H1 (cell line): ENCODE results near the gene DPEP2. TPM values are rescaled to one million over a fixed set of nuclear protein-coding genes. Genes with fewer than 3 reads are reported as not detected.
A peak's percentile ranks its signal among the peaks of the same experiment; 100 is the strongest.

Experiments
- ASH2L ChIP-seq: fragments of 200-600, 300-600 bp; sonication (generic); IDR thresholded peaks from one replicate; pipeline ENCODE4 v1.7.1; 2017; ENCODE audit warnings: low read length
- CREB1 ChIP-seq: IDR thresholded peaks from 2 replicates; pipeline ENCODE4 v1.6.1; 2012; ENCODE audit warnings: inconsistent platforms
- EGR1 ChIP-seq: IDR thresholded peaks from 2 replicates; pipeline ENCODE4 v1.6.1; 2011; ENCODE audit warnings: low read depth, low read length, borderline replicate concordance
- EZH2 ChIP-seq: fragments of 200-600 bp; sonication (generic); IDR thresholded peaks from 2 replicates; pipeline ENCODE4 v1.7.1; 2012; ENCODE audit warnings: low read depth, mild to moderate bottlenecking, moderate library complexity, low read length, inconsistent platforms; ENCODE audit not compliant: severe bottlenecking
- HDAC2 ChIP-seq, 2 experiments: fragments of 300-600 bp in 1 of 2; sonication (generic) in 1 of 2; IDR thresholded peaks; 2 replicates each; pipeline ENCODE4 v1.6.1; 2011 to 2012; ENCODE audit warnings: low read depth in 2 of 2, low read length in 2 of 2, mild to moderate bottlenecking in 2 of 2, moderate library complexity in 2 of 2, borderline replicate concordance in 1 of 2, inconsistent platforms in 1 of 2
- HDAC6 ChIP-seq: IDR thresholded peaks from one replicate; pipeline ENCODE4 v1.7.1; 2012; ENCODE audit warnings: low read depth, mild to moderate bottlenecking, inconsistent platforms, low read length, moderate library complexity
- KDM1A ChIP-seq: fragments of 200-600, 300-600 bp; sonication (generic); IDR thresholded peaks from 2 replicates; pipeline ENCODE4 v1.7.1; 2016; ENCODE audit warnings: mild to moderate bottlenecking, low read length, borderline replicate concordance
- POLR2A ChIP-seq, 2 experiments: IDR thresholded peaks; 1 replicate in 1 of 2; 2 replicates in 1 of 2; pipeline ENCODE4 v1.6.1; 2011; ENCODE audit warnings: low read depth in 2 of 2, low read length in 2 of 2, mild to moderate bottlenecking in 2 of 2; ENCODE audit errors: control extremely low read depth in 1 of 2
- POU5F1 ChIP-seq: IDR thresholded peaks from 2 replicates; pipeline ENCODE4 v1.6.1; 2011; ENCODE audit warnings: low read depth, mild to moderate bottlenecking, low read length, moderate library complexity
- SAP30 ChIP-seq: fragments of 300-600 bp; sonication (generic); IDR thresholded peaks from 2 replicates; pipeline ENCODE4 v1.7.1; 2012; ENCODE audit warnings: low read length, moderate library complexity, mild to moderate bottlenecking, inconsistent platforms; ENCODE audit not compliant: insufficient read depth, insufficient replicate concordance
- SIX5 ChIP-seq: IDR thresholded peaks from 2 replicates; pipeline ENCODE4 v1.6.1; 2011; ENCODE audit warnings: mild to moderate bottlenecking, low read depth, low read length
- TAF7 ChIP-seq: optimal IDR thresholded peaks from 2 replicates; pipeline ENCODE3; 2011; ENCODE audit warnings: low read depth, mild to moderate bottlenecking, inconsistent platforms, low read length, moderate library complexity, borderline replicate concordance
- TBP ChIP-seq: IDR thresholded peaks from 2 replicates; pipeline ENCODE4 v1.6.1; 2011; ENCODE audit warnings: low read depth, low read length, improper control_type of control experiment
- YY1 ChIP-seq: IDR thresholded peaks from 2 replicates; pipeline ENCODE4 v1.6.1; 2011; ENCODE audit warnings: low read depth, mild to moderate bottlenecking, low read length
- polyA plus RNA-seq, 7 experiments: library from polyadenylated mRNA; depleted of rRNA in 3 of 7; stranded (reverse) in 5 of 7; unstranded in 2 of 7; fragments of >200 nt in 5 of 7; fragments of 200-250 nt in 2 of 7; gene quantifications; 1 replicate in 5 of 7; 2 replicates in 1 of 7; 4 replicates in 1 of 7; pipeline versions ENCODE4 v1.2.1 to v1.2.3, GENCODE V29; 2011 to 2013; ENCODE audit warnings: missing spikeins in 2 of 7, mixed read lengths in 2 of 7
- total RNA-seq: library from RNA; stranded (reverse); fragmentation: NEBNext Ultra II Directional; extraction: Animal tissue kit (Norgen Biotek cat#: 25700); gene quantifications from 2 replicates; pipeline ENCODE4 v1.2.1, GENCODE V29; 2021
- TF ChIP-seq, protein P1 (sequence below), 3 experiments: IDR thresholded peaks; 1 replicate in 2 of 3; 2 replicates in 1 of 3; pipeline versions ENCODE4 v1.5.1 to v1.6.1; 2011; ENCODE audit warnings: low read length in 3 of 3, mild to moderate bottlenecking in 3 of 3, inconsistent platforms in 2 of 3, low read depth in 1 of 3, moderate library complexity in 1 of 3; ENCODE audit not compliant: insufficient read depth in 1 of 3; ENCODE audit errors: control extremely low read depth in 1 of 3
- TF ChIP-seq, protein P2 (sequence below): IDR thresholded peaks from 2 replicates; pipeline ENCODE4 v1.6.1; 2012; ENCODE audit warnings: low read length, inconsistent platforms
- TF ChIP-seq, protein P3 (sequence below): IDR thresholded peaks from 2 replicates; pipeline ENCODE4 v1.6.1; 2012; ENCODE audit warnings: inconsistent platforms

Gene DPEP2
- total and polyA plus RNA-seq, 2 of the 8 experiments (the other 6 are each of a cell fraction or from before 2014, with no cell fraction given), result not detected

DNA sequence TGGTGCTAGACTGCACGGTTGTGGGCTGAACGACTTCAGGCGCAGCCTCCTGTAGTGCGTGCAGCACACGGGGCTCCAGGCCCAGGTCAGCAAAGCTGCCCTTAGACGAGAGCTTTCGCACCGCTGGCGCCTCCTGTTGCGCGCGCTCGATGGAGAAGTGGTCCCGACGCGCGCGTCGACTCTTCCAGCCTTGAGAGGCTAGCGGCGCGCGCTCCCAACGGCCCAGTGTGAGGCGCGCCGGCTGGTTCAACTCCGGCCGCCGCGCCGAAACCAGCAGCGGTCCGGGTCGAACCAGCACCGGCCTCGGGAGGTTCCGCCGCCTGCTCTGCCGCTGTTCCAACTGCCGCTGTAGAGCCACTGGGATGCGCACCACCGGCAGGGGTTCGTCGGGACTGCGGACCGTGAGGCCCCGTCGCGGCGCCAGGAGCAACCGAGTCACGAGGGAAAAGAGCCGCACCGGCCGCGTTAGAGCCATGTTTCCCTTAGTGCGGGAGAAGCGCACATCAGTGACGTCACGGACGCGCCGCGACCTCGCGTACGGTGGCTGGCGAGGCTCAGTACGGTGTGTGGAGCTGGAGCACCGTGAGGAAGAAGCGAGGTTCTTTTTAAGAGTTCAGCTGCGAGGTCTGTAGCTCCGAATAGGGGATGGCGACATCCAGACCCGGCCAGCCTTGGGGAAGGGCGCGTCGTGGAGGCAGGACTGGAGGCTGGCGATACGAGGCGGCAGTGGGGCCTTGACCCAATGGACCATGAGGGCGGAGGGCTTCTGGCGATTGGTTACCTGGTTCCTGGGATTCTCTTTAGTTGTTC lies 23.6 kb upstream of the DPEP2 start, which contains the start of the genes DDX28 and DUS2 (continued):
- TF ChIP-seq EZH2 (no peak), HDAC2 (IDR thresholded peaks at IDR 0.05; ENCODE audit: borderline replicate concordance in 1 of 2, low read depth in 2 of 2, low read length in 2 of 2) (peak in 1 of 2 experiments; percentile 76; a peak in 1 of 4 replicates), KDM1A (no peak), TAF7 (peak; percentile 90), SIX5 (no peak), POLR2A (IDR thresholded peaks at IDR 0.05; ENCODE audit: control extremely low read depth in 1 of 2, low read depth in 2 of 2, low read length in 2 of 2) (peak; percentile 93 to 98), CREB1 (peak; percentile 99), EGR1 (no peak), SAP30 (peak; percentile 24), ASH2L (peak; percentile 99), HDAC6 (no peak), TBP (peak; percentile 88), POU5F1 (no peak), YY1 (peak; percentile 91)
- TF ChIP-seq, protein P1, sequence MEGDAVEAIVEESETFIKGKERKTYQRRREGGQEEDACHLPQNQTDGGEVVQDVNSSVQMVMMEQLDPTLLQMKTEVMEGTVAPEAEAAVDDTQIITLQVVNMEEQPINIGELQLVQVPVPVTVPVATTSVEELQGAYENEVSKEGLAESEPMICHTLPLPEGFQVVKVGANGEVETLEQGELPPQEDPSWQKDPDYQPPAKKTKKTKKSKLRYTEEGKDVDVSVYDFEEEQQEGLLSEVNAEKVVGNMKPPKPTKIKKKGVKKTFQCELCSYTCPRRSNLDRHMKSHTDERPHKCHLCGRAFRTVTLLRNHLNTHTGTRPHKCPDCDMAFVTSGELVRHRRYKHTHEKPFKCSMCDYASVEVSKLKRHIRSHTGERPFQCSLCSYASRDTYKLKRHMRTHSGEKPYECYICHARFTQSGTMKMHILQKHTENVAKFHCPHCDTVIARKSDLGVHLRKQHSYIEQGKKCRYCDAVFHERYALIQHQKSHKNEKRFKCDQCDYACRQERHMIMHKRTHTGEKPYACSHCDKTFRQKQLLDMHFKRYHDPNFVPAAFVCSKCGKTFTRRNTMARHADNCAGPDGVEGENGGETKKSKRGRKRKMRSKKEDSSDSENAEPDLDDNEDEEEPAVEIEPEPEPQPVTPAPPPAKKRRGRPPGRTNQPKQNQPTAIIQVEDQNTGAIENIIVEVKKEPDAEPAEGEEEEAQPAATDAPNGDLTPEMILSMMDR (IDR thresholded peaks at IDR 0.05; ENCODE audit: control extremely low read depth in 1 of 3, insufficient read depth in 1 of 3, low read depth in 1 of 3, low read length in 3 of 3), result no peak
- TF ChIP-seq, protein P2, sequence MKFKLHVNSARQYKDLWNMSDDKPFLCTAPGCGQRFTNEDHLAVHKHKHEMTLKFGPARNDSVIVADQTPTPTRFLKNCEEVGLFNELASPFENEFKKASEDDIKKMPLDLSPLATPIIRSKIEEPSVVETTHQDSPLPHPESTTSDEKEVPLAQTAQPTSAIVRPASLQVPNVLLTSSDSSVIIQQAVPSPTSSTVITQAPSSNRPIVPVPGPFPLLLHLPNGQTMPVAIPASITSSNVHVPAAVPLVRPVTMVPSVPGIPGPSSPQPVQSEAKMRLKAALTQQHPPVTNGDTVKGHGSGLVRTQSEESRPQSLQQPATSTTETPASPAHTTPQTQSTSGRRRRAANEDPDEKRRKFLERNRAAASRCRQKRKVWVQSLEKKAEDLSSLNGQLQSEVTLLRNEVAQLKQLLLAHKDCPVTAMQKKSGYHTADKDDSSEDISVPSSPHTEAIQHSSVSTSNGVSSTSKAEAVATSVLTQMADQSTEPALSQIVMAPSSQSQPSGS, result peak; percentile 76; the same call in 1 of the 2 replicates
- TF ChIP-seq, protein P3, sequence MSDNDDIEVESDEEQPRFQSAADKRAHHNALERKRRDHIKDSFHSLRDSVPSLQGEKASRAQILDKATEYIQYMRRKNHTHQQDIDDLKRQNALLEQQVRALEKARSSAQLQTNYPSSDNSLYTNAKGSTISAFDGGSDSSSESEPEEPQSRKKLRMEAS, result peak; percentile 97
